AG09319 (cell line): ENCODE measurements around the gene PHC2.

Experiments
- DNase-seq: peaks from one replicate; pipeline ENCODE4 v3.0.0-alpha.2; 2010; ENCODE audit warnings: low read depth; ENCODE audit errors: extremely low read depth
- CTCF ChIP-seq: IDR thresholded peaks from 2 replicates; pipeline ENCODE4 v1.5.1; 2011; ENCODE audit warnings: low read depth, mild to moderate bottlenecking, inconsistent platforms, low read length, moderate library complexity

Gene PHC2

DNA sequence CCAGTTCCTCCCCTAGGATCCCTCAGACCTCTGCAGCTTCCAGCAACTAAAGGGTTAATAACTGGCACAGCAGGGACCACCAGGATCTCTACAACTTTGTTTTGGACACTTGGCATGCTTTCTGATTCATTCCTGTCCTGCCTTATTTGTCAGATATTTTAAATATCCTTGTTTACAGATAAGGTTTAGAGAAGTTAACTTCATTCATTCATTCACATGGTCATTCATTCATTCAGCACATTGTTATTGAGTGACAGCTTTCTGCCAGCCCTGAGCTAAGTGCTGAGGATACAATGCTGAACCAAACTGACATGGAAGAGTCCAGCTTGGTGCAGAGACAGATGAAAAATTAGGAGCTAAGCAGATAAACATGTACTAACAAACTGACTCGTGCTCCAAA, 8.8 kb upstream of the PHC2 start:
- DNase-seq, result no peak
- TF ChIP-seq CTCF, result no peak

DNA sequence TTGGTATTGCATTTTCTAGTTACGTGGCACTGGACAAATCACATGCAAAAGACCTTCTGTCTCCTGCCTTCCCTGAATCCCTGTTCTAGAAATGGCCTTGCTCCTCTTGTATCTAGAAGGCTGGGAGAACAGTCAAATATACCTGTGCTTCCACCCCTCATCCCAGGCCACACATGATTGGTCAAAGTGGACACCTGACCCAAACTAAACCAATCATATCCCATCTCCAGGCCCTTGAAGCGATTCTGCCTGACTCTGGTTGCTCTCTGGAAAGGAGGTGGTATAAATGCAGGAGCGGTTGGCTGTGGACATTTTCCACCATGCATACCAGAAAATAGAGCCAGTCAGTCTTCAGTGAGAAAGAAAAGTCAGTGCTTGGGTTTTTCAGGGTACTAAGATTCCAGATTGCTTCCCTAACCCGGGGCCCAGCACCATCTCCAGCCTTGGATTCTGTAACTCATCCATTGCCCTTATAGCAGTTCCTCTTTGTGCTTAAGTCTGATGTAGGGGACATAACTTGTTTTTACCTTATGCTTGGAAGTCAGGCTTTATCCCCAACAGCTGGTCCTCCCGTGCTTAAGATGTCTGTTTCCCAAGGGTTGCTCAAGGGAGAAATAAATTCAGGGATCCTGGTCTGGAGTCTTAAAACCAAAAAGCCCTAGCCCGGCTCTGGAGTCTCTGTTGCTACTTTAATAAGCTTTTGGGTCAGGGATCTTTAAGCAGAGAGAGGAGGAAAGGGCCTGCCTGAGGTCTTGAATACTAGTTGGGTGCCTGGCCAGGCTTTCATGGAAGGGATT, 7.7 kb upstream of the PHC2 start:
- no peak for TF ChIP-seq CTCF
- DNase-seq, result no peak

GRCh38 chr1:33436557-33437285, 5.8 kb upstream of the PHC2 start:
- DNase-seq, result no peak
- no peak for TF ChIP-seq CTCF

- no peak for TF ChIP-seq CTCF
- no peak for DNase-seq
These were observed 4.4 kb upstream of the PHC2 start for GRCh38 chr1:33435096-33435820.

GRCh38 chr1:33434363-33434750, 3.5 kb upstream of the PHC2 start:
- no peak for TF ChIP-seq CTCF
- DNase-seq, result no peak

DNA sequence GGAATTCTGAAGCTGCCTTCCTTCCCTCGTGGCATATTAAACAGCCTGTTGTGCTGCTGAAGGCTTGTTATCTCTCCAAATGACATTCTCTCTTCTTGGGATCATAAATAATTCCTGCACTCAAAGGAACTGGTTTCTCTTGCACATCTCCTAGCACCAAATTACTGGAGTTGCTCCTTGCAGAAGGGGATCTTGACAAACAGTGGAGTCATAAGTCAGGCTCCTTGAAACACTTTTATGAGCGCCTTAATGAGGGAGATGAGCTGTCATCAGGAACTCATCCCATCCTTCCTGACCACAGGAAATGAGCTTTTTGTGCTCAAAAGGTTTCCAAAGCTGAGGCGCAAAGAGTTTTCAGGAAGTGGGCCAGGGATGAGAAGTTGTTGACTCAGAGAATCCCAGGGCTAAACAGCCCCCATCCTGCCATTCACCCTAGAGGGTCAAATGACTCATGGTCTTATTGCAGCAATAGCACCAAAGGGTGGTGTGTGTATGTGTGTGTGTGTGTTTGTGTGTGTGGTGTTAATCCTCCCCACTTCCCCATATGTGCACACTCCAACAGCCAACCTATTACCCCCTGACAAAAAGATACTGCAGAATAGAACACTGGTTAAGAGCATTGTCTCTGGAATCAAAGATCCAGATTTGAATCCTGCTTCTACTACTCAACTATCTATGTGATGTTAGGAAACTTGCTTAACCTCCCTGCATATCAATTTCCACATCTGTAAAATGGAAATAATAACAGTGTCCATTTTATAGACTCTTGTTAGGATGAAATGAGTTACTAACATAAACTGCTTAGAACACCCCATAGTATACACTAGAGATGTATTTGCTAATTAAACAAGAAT, 2.8 kb upstream of the PHC2 start:
- no peak for TF ChIP-seq CTCF
- peak; percentile 92 for DNase-seq
